Measurements from ENCODE around the gene RGS3. TPM values are rescaled to one million over a fixed set of nuclear protein-coding genes. Genes with fewer than 3 reads are reported as not detected.

Gene RGS3
- total and polyA plus RNA-seq, 2 of the 13 experiments (the other 11 are each of a cell fraction or from before 2014, with no cell fraction given): 17.1 to 28.8 TPM

- TF ChIP-seq ZNF747 (CRISPR knock-in tag; IDR thresholded peaks at IDR 0.05; ENCODE audit: borderline replicate concordance) (peak; percentile 9; the same call in 1 of the 2 replicates), ZMAT3 (CRISPR knock-in tag; conservative IDR thresholded peaks at IDR 0.05) (0 out of 2 replicates have a peak, but pooled peaks have one; percentile 25), NCOR1 (IDR thresholded peaks at IDR 0.05; ENCODE audit: borderline replicate concordance, low read length) (no peak), ZSCAN31 (CRISPR knock-in tag; IDR thresholded peaks at IDR 0.05; ENCODE audit: low read depth) (no peak), YEATS2 (CRISPR knock-in tag; IDR thresholded peaks at IDR 0.05; ENCODE audit: borderline replicate concordance) (0 out of 2 replicates have a peak, but pooled peaks have one; percentile 37), MTF1 (CRISPR knock-in tag; IDR thresholded peaks at IDR 0.05) (no peak)
Measured at GRCh38 chr9:113591899-113592625, 128.5 kb downstream of the RGS3 start (continued).

GRCh38 chr9:113592876-113593575 is 129.5 kb downstream of the RGS3 start:
- DNase-seq (ENCODE audit: low spot score) (no peak), FAIRE-seq (no peak), ATAC-seq (no peak)
- H4K20me1 ChIP-seq (ENCODE audit: insufficient read depth, low read length): no peaks in the 10 kb centered on the region
- H3K79me2 ChIP-seq (ENCODE audit: insufficient read depth, low read length): peaks cover 2% of the 10 kb centered on the region
- H3K4me3 ChIP-seq (replicated peaks in 1 of 3; ENCODE audit: insufficient read depth in 1 of 3, low read depth in 2 of 3, low read length in 3 of 3): no peak overlapping the region
- no TSS peak for BruUV-seq (replicated peaks)
- no peak overlapping the region for H2AFZ ChIP-seq (ENCODE audit: low read length)
- no peaks in the 10 kb centered on the region for H3K27me3 ChIP-seq (ENCODE audit: control insufficient read depth in 1 of 2, insufficient read depth in 2 of 2, low read length in 2 of 2)
- H3K4me2 ChIP-seq (ENCODE audit: low read depth, low read length): no peak overlapping the region
- 95% methylated on average over 6 of the region's 6 CpGs for WGBS (ENCODE audit: low lambda C conversion rate)
- CTCF ChIA-PET (ENCODE audit: low intra/inter-chr PET ratio, low total read pairs): interaction anchor here (5.9 kb wide), 1 partner anchor 64 kb away, joined by 223 read pairs; no protein-coding TSS in a partner anchor
- H3K9ac ChIP-seq (ENCODE audit: insufficient read depth, low read depth, low read length): no peak overlapping the region
- in situ Hi-C loops (cut with HindIII; ENCODE audit: extremely low pct_ligation_motif_present, low pct_unique_long_range_greater_than_20kb) (loop anchor here (5.0 kb wide), 2 partner anchors 64 to 146 kb away; no protein-coding TSS in a partner anchor), intact Hi-C loops (cut with micrococcal nuclease; ENCODE audit: unreplicated experiment) (no loop called here)
- H3K36me3 ChIP-seq (replicated peaks in 1 of 2; ENCODE audit: control insufficient read depth in 1 of 2, insufficient read depth in 2 of 2, low read length in 2 of 2): peaks cover 3 to 10% of the 10 kb centered on the region in 2 experiments; a peak in 3 of 5 replicates
- POLR2A ChIA-PET: interaction anchor here (1.6 to 2.8 kb wide), 3 partner anchors 9 to 61 kb away, joined by 4 to 16 read pairs (median 11); no protein-coding TSS in a partner anchor
- no peak for TF ChIP-seq ZC3H4 (CRISPR knock-in tag; IDR thresholded peaks at IDR 0.05; ENCODE audit: borderline replicate concordance)
- no peak for TF ChIP-seq ZBTB37 (CRISPR knock-in tag; IDR thresholded peaks at IDR 0.05)
- TF ChIP-seq MAFF (IDR thresholded peaks at IDR 0.05; ENCODE audit: low read depth, low read length): peak; percentile 80
- peak; percentile 83 to 87 for TF ChIP-seq MAFK (conservative IDR thresholded peaks at IDR 0.05 in 1 of 2, IDR thresholded peaks at IDR 0.05 in 1 of 2; ENCODE audit: low read length in 2 of 2)
- H3K27ac ChIP-seq (ENCODE audit: extremely low read length, insufficient read depth, low read length): peak overlapping the region; percentile 49
- peaks cover 32% of the 10 kb centered on the region for H3K4me1 ChIP-seq (ENCODE audit: insufficient read depth, low read length)
- no peaks in the 10 kb centered on the region for H3K9me3 ChIP-seq (ENCODE audit: low read length)
